PC-3 (cell line): ENCODE results near the gene APOBEC2. TPM values are rescaled to one million over a fixed set of nuclear protein-coding genes. Genes with fewer than 3 reads are reported as not detected.
"Not testable (repeated sequence)": the region's sequence is repeated elsewhere in the genome, so short reads cannot be mapped to it uniquely, and the experiment has no call there.

Experiments
- ATAC-seq: fragments of 200-7000 bp; cut with Tn5 transposase; 2 replicates; pipeline ENCODE4 v1.9.1; 2020; ENCODE audit warnings: mild to moderate bottlenecking, moderate library complexity
- BruUV-seq: library from RNA; stranded (reverse); fragments of 400-500 nt; replicated peaks from 2 replicates; lab custom pipeline; 2021; lab: Mats Ljungman, UMichigan
- CTCF ChIA-PET: fragments of 300-600 bp; sonication (Branson Sonifier 250); formaldehyde crosslinking; loops from one replicate; lab custom pipeline; 2022; ENCODE audit warnings: antibody characterized with exemption; lab: Charles Lee
- POLR2A ChIA-PET: fragments of 300-600 bp; sonication (Branson Sonifier 250); formaldehyde crosslinking; loops from one replicate; lab custom pipeline; 2022; ENCODE audit warnings: antibody characterized with exemption; ENCODE audit not compliant: unreplicated experiment; lab: Charles Lee
- DNase-seq: peaks from one replicate; pipeline ENCODE4 v3.0.0-alpha.2; 2015
- H2AFZ ChIP-seq: fragments of 300-600 bp; sonication (generic); 2 replicates; pipeline ENCODE4 v1.6.0; 2016; ENCODE audit warnings: antibody characterized with exemption, low read length
- H3F3A ChIP-seq: fragments of 300-600 bp; sonication (generic); one replicate; pipeline ENCODE4 v1.6.0; 2017; ENCODE audit warnings: antibody characterized with exemption, low read length, control low read depth, mild to moderate bottlenecking; ENCODE audit not compliant: unreplicated experiment
- H3K27ac ChIP-seq: fragments of 300-600 bp; sonication (generic); 2 replicates; pipeline ENCODE4 v1.5.1; 2016; ENCODE audit warnings: mild to moderate bottlenecking, low read length
- H3K27me3 ChIP-seq: fragments of 300-600 bp; sonication (generic); 2 replicates; pipeline ENCODE4 v1.6.1; 2016; ENCODE audit warnings: low read length, mixed read lengths
- H3K36me3 ChIP-seq: fragments of 300-600 bp; sonication (generic); 2 replicates; pipeline ENCODE4 v1.6.1; 2016; ENCODE audit warnings: low read depth, mixed run types, low read length, mixed read lengths
- H3K4me1 ChIP-seq: fragments of 300-600 bp; sonication (generic); 2 replicates; pipeline ENCODE4 v1.5.1; 2016; ENCODE audit warnings: low read length; ENCODE audit not compliant: insufficient read depth
- H3K4me2 ChIP-seq: fragments of 300-600 bp; sonication (generic); 2 replicates; pipeline ENCODE4 v1.6.0; 2016; ENCODE audit warnings: low read length
- H3K4me3 ChIP-seq: fragments of 300-600 bp; sonication (generic); 2 replicates; pipeline ENCODE4 v1.5.1; 2016; ENCODE audit warnings: mild to moderate bottlenecking, low read length, mixed read lengths
- H3K79me2 ChIP-seq: fragments of 300-600 bp; sonication (generic); 2 replicates; pipeline ENCODE4 v1.6.1; 2017; ENCODE audit warnings: low read length, mixed read lengths
- H3K9ac ChIP-seq: fragments of 300-600 bp; sonication (generic); 2 replicates; pipeline ENCODE4 v1.6.0; 2016; ENCODE audit warnings: mild to moderate bottlenecking, low read length
- H3K9me2 ChIP-seq: fragments of 300-600 bp; sonication (generic); replicated peaks from 2 replicates; pipeline ENCODE4 v1.6.1; 2016; ENCODE audit warnings: mixed run types, low read length, mixed read lengths
- H3K9me3 ChIP-seq: fragments of 300-600 bp; sonication (generic); 2 replicates; pipeline ENCODE4 v1.6.1; 2016; ENCODE audit warnings: low read length, mixed read lengths
- H4K20me1 ChIP-seq: fragments of 300-600 bp; sonication (generic); 2 replicates; pipeline ENCODE4 v1.6.1; 2016; ENCODE audit warnings: low read length, mixed read lengths
- CTCF ChIP-seq: fragments of 300-600 bp; sonication (generic); conservative IDR thresholded peaks from 2 replicates; pipeline ENCODE4 v1.5.1; 2017; ENCODE audit warnings: antibody characterized with exemption, low read depth, mild to moderate bottlenecking, low read length
- EZH2 ChIP-seq: fragments of 300-600 bp; sonication (generic); IDR thresholded peaks from one replicate; pipeline ENCODE4 v1.6.1; 2017; ENCODE audit warnings: antibody characterized with exemption, mild to moderate bottlenecking, low read length; ENCODE audit not compliant: unreplicated experiment
- EZH2phosphoT487 ChIP-seq: fragments of 300-600 bp; sonication (generic); IDR thresholded peaks from 2 replicates; pipeline ENCODE4 v1.6.1; 2018; ENCODE audit warnings: mild to moderate bottlenecking, antibody characterized with exemption, low read length, borderline replicate concordance
- intact Hi-C: fragments of 100-400 bp; cut with micrococcal nuclease; formaldehyde crosslinking; loops from 2 replicates; pipeline ENCODE4 v1.9.0; 2023
- total RNA-seq: library from RNA; depleted of rRNA; stranded (reverse); fragments of >200 nt; gene quantifications from 2 replicates; pipeline ENCODE4 v1.2.3, GENCODE V29; 2014

The APOBEC2 gene
- total RNA-seq, 1 experiment from 2014 or later, result not detected

GRCh38 chr6:41013466-41014153, 39.4 kb upstream of the APOBEC2 start:
- no peaks in the 10 kb centered on the region for H3K79me2 ChIP-seq
- H3K9me2 ChIP-seq, result no peaks in the 10 kb centered on the region
- no peak overlapping the region for H2AFZ ChIP-seq
- DNase-seq (no peak), ATAC-seq (no peak)
- H3K4me2 ChIP-seq, result no peak overlapping the region
- H3K9ac ChIP-seq, result no peak overlapping the region
- POLR2A ChIA-PET, result no interaction called here
- H3K9me3 ChIP-seq, result no peaks in the 10 kb centered on the region
- H3F3A ChIP-seq, result no peaks in the 10 kb centered on the region
- H3K4me3 ChIP-seq, result no peak overlapping the region
- H3K36me3 ChIP-seq, result no peaks in the 10 kb centered on the region
- CTCF ChIA-PET, result no interaction called here
- intact Hi-C loops, result no loop called here
- TF ChIP-seq EZH2, result no peak
- TF ChIP-seq EZH2phosphoT487, result no peak
- no peak for TF ChIP-seq CTCF
- H4K20me1 ChIP-seq, result no peaks in the 10 kb centered on the region
- no peaks in the 10 kb centered on the region for H3K4me1 ChIP-seq
- H3K27ac ChIP-seq, result no peak overlapping the region
- no peaks in the 10 kb centered on the region for H3K27me3 ChIP-seq
- no TSS peak for BruUV-seq

GRCh38 chr6:41014780-41015179, 38.2 kb upstream of the APOBEC2 start:
- DNase-seq (no peak), ATAC-seq (no peak)
- Histone ChIP-seq H3K9me2 (no peaks in the 10 kb centered on the region), H3K79me2 (no peaks in the 10 kb centered on the region), H3K27ac (no peak overlapping the region), H3K4me2 (no peak overlapping the region), H3K9me3 (no peaks in the 10 kb centered on the region), H4K20me1 (no peaks in the 10 kb centered on the region), H3K27me3 (no peaks in the 10 kb centered on the region), H2AFZ (no peak overlapping the region), H3F3A (no peaks in the 10 kb centered on the region), H3K4me1 (no peaks in the 10 kb centered on the region), H3K36me3 (no peaks in the 10 kb centered on the region), H3K9ac (no peak overlapping the region), H3K4me3 (no peak overlapping the region)
- intact Hi-C loops, result no loop called here
- ChIA-PET POLR2A (no interaction called here), CTCF (no interaction called here)
- TF ChIP-seq CTCF (no peak), EZH2phosphoT487 (no peak), EZH2 (no peak)
- BruUV-seq, result no TSS peak

GRCh38 chr6:41015860-41016259, 37.1 kb upstream of the APOBEC2 start:
- BruUV-seq, H3K4me1 ChIP-seq, H3K4me3 ChIP-seq, H3K79me2 ChIP-seq, H3K27ac ChIP-seq, intact Hi-C loops, H2AFZ ChIP-seq, ATAC-seq, H3K9me3 ChIP-seq, CTCF ChIA-PET, H3K9ac ChIP-seq, H3K4me2 ChIP-seq, DNase-seq, H3K36me3 ChIP-seq, H3F3A ChIP-seq, H3K9me2 ChIP-seq, H3K27me3 ChIP-seq, H4K20me1 ChIP-seq, POLR2A ChIA-PET: not testable (repeated sequence)
